Lung (tissue), 16 donors: Measurements from ENCODE around the gene MLIP. TPM values are rescaled to one million over a fixed set of nuclear protein-coding genes. Genes with fewer than 3 reads are reported as not detected.

Experiments
- ATAC-seq: fragments of 200-7000 bp; cut with Tn5 transposase; one replicate; pipeline ENCODE4 v1.9.1; 2020; ENCODE audit warnings: moderate number of reproducible peaks; ENCODE audit not compliant: insufficient read depth, low FRiP score
- DNase-seq, 3 donors: peaks; one replicate each; pipeline ENCODE4 v3.0.0-alpha.2; 2013 to 2017
- H3K27ac ChIP-seq, 2 donors: one replicate each; pipeline ENCODE4 v1.5.1; 2013; ENCODE audit warnings: mild to moderate bottlenecking in 2 of 2, moderate library complexity in 2 of 2, control low read depth in 1 of 2, inconsistent platforms in 1 of 2, low read depth in 1 of 2, low read length in 1 of 2
- H3K27me3 ChIP-seq, 3 donors: one replicate each; pipeline ENCODE4 v1.5.1; 2013; ENCODE audit warnings: low read length in 2 of 3; ENCODE audit not compliant: control insufficient read depth in 3 of 3, insufficient read depth in 3 of 3
- H3K36me3 ChIP-seq, 4 donors: one replicate each; pipeline ENCODE4 v1.5.1; 2013; ENCODE audit warnings: low read length in 4 of 4, mild to moderate bottlenecking in 1 of 4, moderate library complexity in 1 of 4; ENCODE audit not compliant: control insufficient read depth in 4 of 4, insufficient read depth in 4 of 4
- H3K4me1 ChIP-seq, 5 donors: one replicate each; pipeline ENCODE4 v1.5.1; 2013; ENCODE audit warnings: low read length in 5 of 5, mild to moderate bottlenecking in 2 of 5, moderate library complexity in 1 of 5; ENCODE audit not compliant: control insufficient read depth in 5 of 5, insufficient read depth in 5 of 5
- H3K4me3 ChIP-seq: one replicate; pipeline ENCODE4 v1.5.1; 2013; ENCODE audit warnings: mild to moderate bottlenecking, control low read depth, moderate library complexity
- H3K9ac ChIP-seq, 2 donors: one replicate each; pipeline ENCODE4 v1.5.1; 2013; ENCODE audit warnings: low read length in 2 of 2, control low read depth in 1 of 2; ENCODE audit not compliant: insufficient read depth in 1 of 2
- H3K9me3 ChIP-seq, 4 donors: one replicate each; pipeline ENCODE4 v1.5.1; 2013; ENCODE audit warnings: low read length in 3 of 4, mild to moderate bottlenecking in 1 of 4, moderate library complexity in 1 of 4; ENCODE audit not compliant: control insufficient read depth in 4 of 4, insufficient read depth in 3 of 4
- WGBS, 2 donors: extraction: QIAGEN DNeasy Blood & Tissue Kit; methylation state at CpG; one replicate each; pipeline ENCODE4 v1.1.7; 2013; 5-methylcytosine and 5-hydroxymethylcytosine counted together
- long read RNA-seq, 5 donors: transcript quantifications; one replicate each; lab custom pipeline, GENCODE V29; 2026
- polyA plus RNA-seq, 2 donors: library from polyadenylated mRNA; stranded (reverse); fragments of 200-250 nt; gene quantifications; one replicate each; pipeline ENCODE4 v1.2.1, GENCODE V29; 2013
- total RNA-seq, 2 donors: library from RNA; depleted of rRNA in 1 of 2; stranded (reverse); fragments of >200 nt in 1 of 2; gene quantifications; one replicate each; pipeline ENCODE4 v1.2.1, GENCODE V29; 2014 to 2021
- TF ChIP-seq, protein P1 (sequence below): IDR thresholded peaks from 2 replicates; pipeline ENCODE4 v1.5.1; 2012; ENCODE audit warnings: mild to moderate bottlenecking; ENCODE audit errors: control extremely low read depth, extremely low read depth
- donor health status: control.
- donor health status: control.
- donor health status: Bipolar disorder and iron deficiency.
- donor health status: healthy.
- donor health status: DM: yes; HTN: yes; CAD: no.

Gene MLIP, protein sequence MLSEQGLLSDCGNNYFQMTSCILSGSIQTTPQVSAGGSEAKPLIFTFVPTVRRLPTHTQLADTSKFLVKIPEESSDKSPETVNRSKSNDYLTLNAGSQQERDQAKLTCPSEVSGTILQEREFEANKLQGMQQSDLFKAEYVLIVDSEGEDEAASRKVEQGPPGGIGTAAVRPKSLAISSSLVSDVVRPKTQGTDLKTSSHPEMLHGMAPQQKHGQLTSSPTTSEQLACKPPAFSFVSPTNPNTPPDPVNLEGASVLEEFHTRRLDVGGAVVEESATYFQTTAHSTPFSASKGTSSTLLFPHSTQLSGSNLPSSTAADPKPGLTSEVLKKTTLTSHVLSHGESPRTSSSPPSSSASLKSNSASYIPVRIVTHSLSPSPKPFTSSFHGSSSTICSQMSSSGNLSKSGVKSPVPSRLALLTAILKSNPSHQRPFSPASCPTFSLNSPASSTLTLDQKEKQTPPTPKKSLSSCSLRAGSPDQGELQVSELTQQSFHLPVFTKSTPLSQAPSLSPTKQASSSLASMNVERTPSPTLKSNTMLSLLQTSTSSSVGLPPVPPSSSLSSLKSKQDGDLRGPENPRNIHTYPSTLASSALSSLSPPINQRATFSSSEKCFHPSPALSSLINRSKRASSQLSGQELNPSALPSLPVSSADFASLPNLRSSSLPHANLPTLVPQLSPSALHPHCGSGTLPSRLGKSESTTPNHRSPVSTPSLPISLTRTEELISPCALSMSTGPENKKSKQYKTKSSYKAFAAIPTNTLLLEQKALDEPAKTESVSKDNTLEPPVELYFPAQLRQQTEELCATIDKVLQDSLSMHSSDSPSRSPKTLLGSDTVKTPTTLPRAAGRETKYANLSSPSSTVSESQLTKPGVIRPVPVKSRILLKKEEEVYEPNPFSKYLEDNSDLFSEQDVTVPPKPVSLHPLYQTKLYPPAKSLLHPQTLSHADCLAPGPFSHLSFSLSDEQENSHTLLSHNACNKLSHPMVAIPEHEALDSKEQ
- total RNA-seq (1 to 10 TPM in 1 of 2 donors, under 1 TPM in 1; 0.51 to 1.3 TPM), polyA plus RNA-seq (under 1 TPM; 0.16 to 0.18 TPM)
- long read RNA-seq, donor 1: 0 reads
- long read RNA-seq, donor 2: 0 reads
- long read RNA-seq, donor 3: 0 reads
- long read RNA-seq, donor 4: 0 reads
- long read RNA-seq, donor 5: 0 reads

- no peak for ATAC-seq
- H3K4me3 ChIP-seq: no peak within 1 kb of the TSS
- peaks cover 0 to 21% (median 0%) of the 10 kb centered on the region in 5 donors for H3K4me1 ChIP-seq
- H3K27me3 ChIP-seq: no peaks in the 10 kb centered on the region
- DNase-seq: no peak
- H3K9me3 ChIP-seq: peaks cover 0 to 2% (median 0%) of the 10 kb centered on the region in 4 donors
- H3K9ac ChIP-seq: no peak within 1 kb of the TSS
- WGBS, 2 donors: 67 to 68% methylated on average over 10 of the region's 10 CpGs
- TF ChIP-seq, protein P1, sequence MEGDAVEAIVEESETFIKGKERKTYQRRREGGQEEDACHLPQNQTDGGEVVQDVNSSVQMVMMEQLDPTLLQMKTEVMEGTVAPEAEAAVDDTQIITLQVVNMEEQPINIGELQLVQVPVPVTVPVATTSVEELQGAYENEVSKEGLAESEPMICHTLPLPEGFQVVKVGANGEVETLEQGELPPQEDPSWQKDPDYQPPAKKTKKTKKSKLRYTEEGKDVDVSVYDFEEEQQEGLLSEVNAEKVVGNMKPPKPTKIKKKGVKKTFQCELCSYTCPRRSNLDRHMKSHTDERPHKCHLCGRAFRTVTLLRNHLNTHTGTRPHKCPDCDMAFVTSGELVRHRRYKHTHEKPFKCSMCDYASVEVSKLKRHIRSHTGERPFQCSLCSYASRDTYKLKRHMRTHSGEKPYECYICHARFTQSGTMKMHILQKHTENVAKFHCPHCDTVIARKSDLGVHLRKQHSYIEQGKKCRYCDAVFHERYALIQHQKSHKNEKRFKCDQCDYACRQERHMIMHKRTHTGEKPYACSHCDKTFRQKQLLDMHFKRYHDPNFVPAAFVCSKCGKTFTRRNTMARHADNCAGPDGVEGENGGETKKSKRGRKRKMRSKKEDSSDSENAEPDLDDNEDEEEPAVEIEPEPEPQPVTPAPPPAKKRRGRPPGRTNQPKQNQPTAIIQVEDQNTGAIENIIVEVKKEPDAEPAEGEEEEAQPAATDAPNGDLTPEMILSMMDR: no peak
- no peaks in the 10 kb centered on the region for H3K36me3 ChIP-seq
- H3K27ac ChIP-seq: no peak within 1 kb of the TSS
Measured at GRCh38 chr6:54111341-54112045, at the start of gene MLIP. Gene MLIP (plus strand): TSS chr6:54111443. CDS start chr6:54111480, 37 bp downstream.

- Histone ChIP-seq H3K27me3 (no peaks in the 10 kb centered on the region), H3K9ac (no peak overlapping the region)
Measured at GRCh38 chr6:54063228-54063539, 48.1 kb upstream of the MLIP start.

GRCh38 chr6:54068694-54069093 lies 42.5 kb upstream of the MLIP start:
- Histone ChIP-seq H3K9ac (no peak overlapping the region), H3K36me3 (no peaks in the 10 kb centered on the region), H3K4me3 (no peak overlapping the region), H3K27me3 (no peaks in the 10 kb centered on the region), H3K4me1 (peaks cover 0 to 7% (median 0%) of the 10 kb centered on the region in 5 donors), H3K9me3 (no peaks in the 10 kb centered on the region), H3K27ac (no peak overlapping the region)
- TF ChIP-seq, protein P1: no peak
- no peak for DNase-seq
- WGBS, 2 donors: 88% methylated on average over 2 of the region's 2 CpGs; no CpG with 5 or more reads in 1 of the 2 donors
- no peak for ATAC-seq

More at GRCh38 chr6:54063228-54063539, 48.1 kb upstream of the MLIP start:
- Histone ChIP-seq H3K36me3 (no peaks in the 10 kb centered on the region), H3K4me1 (peaks cover 0 to 9% (median 3%) of the 10 kb centered on the region in 5 donors), H3K27ac (no peak overlapping the region), H3K4me3 (no peak overlapping the region), H3K9me3 (no peaks in the 10 kb centered on the region)
- DNase-seq: no peak
- 98% methylated on average over 3 of the region's 3 CpGs for WGBS, 2 donors
- TF ChIP-seq, protein P1: no peak
- no peak for ATAC-seq
